Renal cortical epithelial cell (primary cell): ENCODE measurements around the gene RHBDD3. TPM values are rescaled to one million over a fixed set of nuclear protein-coding genes. Genes with fewer than 3 reads are reported as not detected.

Experiments
- DNase-seq: peaks from one replicate; pipeline ENCODE4 v3.0.0-alpha.2; 2011; ENCODE audit warnings: low read depth
- total RNA-seq: library from RNA; depleted of rRNA; stranded (reverse); fragments of >200 nt; gene quantifications from 2 replicates; pipeline ENCODE4 v1.2.3, GENCODE V29; 2014

RHBDD3 gene
- total RNA-seq, 1 donor from 2014 or later: 19.3 TPM

DNA sequence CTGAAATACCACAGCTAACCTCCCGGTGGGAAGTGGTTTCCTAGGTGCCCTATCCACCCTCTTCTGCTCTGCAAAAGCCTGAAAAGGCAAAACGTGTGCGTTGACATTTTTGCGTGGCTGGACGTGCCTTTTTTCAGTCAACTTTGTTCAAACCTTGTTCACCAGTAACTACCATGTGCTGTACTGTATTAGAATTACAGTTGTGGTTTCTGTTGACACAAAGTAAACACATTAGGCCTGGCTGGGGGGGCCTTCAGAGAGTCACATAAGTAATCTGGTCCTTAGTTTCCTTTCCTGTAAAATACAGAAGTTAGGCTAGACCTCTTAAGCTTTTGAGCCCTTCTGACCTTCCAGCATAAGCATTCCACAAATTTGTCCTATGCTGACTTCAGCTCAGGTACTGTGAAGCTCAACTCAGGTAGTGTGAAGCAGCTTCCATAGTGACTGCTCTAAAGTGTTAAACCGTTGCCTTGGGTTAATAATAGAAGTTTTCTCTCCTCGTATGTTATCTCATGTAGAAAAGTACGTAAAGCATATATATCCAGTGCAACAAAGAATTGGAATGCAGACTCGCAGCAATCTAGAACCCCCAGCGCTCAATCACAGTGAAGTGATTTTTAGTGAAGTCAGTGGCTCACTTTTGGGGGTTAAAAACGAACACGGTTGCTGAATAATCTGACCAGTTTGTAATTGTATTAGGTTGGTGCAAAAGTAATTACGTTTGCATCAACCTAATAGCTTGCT, 2.1 kb upstream of the RHBDD3 start:
- DNase-seq: peak; percentile 19

DNA sequence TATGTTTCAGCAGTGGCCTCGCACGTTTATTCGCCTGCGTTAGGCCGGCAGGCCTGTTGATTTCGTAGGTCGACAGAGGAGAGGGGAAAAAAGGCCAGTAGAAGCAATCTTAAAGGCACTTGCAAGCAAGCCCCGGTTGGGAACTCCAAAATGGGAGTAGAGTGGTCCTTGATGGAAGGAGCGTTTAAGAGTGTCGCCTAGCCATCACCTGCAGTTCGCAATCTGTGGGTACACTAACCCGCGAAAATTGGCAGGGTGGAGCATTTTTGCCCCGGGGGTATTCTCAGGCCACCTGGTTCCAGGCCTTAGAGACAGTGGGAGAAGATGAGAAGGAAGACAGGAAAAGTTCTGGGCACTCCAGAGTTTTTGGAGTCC, 1.4 kb upstream of the RHBDD3 start:
- DNase-seq: no peak

DNA sequence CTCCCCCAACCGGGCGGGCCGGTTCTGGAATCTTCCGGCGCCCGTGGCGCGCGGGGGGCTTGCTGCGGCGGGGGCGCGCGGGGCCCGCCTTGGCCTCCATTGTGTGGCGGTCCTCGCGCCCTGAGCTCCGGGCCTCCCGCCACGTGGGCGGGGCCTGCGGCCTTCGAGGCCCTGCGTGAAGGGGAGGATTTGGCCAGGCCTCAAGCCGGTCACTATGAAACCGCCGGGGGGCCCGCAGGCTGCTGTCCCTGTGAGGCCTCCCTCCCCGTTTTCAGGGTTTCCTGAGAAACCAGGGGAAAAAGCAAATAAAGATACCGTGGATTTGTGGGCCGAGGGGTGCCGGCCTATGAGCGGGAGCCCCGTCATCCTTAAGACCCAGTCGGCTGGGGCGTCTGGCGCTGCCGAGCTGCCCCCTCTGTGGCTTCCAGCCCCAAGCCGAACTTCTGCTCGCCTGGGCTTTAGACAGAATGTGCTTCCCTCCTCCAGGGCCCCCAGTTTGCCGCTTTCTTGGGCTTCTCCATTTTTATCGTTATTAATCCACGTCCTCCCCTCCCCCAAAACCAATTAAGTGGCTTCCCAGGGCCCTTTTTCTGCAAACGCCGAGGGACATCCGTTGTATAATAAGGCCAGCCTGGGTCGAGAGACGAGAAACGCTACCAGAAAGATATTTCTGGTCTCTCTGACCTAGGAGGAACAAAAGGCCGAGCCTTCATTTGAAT, 889 bp upstream of the RHBDD3 start:
- no peak for DNase-seq

DNA sequence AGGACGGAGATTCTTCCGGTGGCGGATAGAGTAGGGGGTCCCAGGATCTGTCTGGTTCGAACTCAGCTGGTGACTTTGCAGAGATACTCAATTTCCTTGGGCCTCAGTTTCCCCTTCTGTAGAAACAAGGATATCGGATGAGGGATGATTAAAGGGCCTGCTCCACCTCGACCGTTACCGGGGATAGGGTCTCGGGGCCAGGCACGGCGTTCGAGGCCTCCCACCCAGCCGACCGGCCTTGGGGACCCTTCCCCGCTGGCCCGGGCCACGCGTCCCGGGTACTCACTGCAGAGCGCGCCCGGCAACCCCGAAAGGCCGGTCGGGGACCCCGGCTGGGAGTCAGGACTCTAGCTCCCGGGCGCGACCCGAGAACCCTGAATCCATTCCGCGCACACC, 321 bp downstream of the RHBDD3 start:
- no peak for DNase-seq

DNA sequence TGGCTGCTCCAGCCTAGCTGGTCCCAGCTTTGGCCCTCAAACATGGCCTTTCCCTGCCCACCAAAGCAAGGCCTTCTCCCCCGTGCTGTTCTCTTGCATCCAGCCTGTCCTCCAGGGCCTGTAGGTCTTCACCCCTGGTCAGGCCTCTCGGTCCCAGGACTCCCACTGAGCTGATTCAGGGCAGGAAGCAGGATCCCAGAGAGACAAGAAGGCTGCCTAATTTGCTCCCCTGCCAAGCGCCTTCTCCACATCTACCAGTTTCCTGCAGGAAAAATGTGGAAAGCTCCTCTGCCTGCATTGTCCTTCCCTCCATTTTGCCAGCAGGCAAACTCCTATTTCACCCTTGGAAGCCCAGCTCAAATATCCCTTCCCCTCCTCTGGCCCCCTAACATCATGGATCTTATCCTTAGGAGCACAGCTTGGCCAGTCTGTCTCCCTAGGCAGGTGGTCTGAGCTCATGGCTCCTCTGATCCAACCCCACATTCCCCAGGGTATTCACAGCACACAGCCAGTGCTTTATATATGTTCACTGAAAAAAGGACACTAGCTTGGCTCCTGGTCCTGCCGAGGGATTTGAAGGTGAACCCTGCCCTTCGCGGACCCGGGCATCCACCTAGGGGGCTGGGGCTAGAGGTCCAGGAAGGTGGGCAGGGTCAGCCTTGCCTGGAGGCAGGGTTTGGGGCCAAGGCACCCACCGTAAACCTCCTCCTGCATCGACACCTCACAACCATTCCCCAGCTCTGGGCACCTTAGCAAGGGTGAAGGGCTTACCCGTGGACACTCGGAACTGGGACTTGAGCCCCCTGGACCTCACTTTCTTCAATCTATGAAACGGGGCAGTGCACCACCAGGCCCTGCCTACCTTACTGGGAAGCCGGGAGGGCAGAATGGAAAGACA, 968 bp downstream of the RHBDD3 start:
- DNase-seq: no peak

- no peak for DNase-seq
Measured at GRCh38 chr22:29265929-29266328, 1.9 kb downstream of the RHBDD3 start.

DNA sequence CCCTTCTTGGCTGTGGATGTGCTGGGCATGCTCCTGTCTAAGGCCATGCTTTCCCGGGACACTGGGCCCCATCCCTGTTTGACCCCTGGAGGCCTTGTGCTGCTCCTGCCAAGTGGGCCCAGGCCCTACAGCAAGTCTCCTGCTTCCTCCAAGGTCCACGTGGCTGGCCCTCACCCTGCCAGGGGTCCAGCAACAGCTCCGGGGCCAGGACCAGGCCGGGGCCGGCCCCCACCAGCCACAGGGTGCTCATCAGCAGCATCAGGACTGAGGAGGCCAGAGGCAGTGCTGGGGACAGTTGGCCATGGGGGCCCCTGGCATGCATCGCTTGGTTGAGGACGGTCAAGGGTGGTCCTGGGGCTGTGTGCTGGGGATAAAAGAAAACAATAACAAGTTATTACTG, 2.5 kb downstream of the RHBDD3 start:
- no peak for DNase-seq

GRCh38 chr22:29263791-29264276, 3.9 kb downstream of the RHBDD3 start:
- DNase-seq: no peak

- no peak for DNase-seq
Measured at GRCh38 chr22:29260601-29261315, 7.0 kb downstream of the RHBDD3 start.

DNA sequence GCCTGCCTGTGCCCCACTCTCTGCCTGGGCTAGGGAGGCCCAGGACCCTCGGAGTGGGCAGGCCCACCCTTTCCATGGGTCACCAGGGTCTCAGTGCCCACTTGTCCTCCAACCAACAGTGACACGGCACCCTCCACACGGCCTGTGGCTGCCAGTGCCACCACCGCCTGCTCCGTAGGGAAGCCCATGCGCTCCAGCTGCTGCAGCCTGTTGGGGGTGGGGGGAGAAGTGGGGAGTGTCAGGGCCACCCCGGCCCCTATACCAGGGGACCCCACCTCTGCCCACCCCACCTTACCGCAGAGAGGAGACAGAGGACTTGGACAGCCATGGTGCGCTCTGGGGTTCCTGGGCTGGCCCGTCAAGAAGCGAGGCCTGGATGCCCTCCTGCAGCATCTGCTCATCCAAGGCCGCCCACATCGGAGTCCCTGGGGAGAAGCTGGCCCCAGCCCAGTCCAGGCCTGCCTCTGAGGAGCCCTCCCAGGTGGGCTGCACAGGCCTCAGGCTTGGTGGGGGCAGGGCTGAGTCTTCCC, 7.7 kb downstream of the RHBDD3 start:
- no peak for DNase-seq

DNA sequence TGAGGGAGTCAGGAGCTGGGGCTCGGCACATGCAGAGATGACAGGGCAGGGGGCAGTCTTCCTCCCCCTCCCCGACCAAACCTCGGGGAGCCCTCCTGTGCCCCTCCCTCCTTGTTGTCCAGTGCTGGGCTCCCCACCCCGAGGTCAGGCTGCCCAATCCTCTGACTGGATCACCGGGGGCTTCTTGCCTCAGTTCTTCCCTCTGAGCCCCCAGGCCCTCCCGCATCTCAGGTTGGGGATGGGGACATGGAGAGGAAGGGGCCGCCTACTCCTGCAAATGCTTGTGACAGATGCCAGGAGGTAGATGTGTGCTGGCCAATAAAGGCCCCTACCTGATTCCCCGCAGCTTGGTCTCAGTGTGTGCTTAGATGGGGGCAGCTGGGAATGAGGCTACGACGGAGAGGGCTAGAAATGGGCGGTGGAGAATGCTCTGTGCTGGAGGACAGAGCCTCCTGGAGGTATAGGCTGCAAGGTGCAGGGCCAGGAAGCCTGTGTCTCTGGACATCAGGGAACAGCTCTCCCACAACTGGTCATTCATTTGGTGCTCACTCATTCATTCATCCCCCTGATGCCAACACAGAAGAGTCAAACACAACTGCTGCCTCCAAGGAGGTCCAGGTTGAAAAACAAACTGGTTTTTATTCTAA, 8.4 kb downstream of the RHBDD3 start:
- no peak for DNase-seq

GRCh38 chr22:29258407-29259252, 9.2 kb downstream of the RHBDD3 start:
- no peak for DNase-seq

GRCh38 chr22:29257751-29258181, 10.0 kb downstream of the RHBDD3 start:
- DNase-seq: no peak

GRCh38 chr22:29256606-29257325, 11.0 kb downstream of the RHBDD3 start:
- no peak for DNase-seq

- no peak for DNase-seq
Measured at GRCh38 chr22:29255064-29255621, 12.6 kb downstream of the RHBDD3 start.

GRCh38 chr22:29254286-29254660, 13.5 kb downstream of the RHBDD3 start:
- no peak for DNase-seq

GRCh38 chr22:29253561-29254285, 14.1 kb downstream of the RHBDD3 start:
- no peak for DNase-seq
